Astrocyte of the hippocampus (primary cell): ENCODE data around the gene RAF1.
"Not testable (repeated sequence)": the region's sequence is repeated elsewhere in the genome, so short reads cannot be mapped to it uniquely, and the experiment has no call there.

Source experiments
- DNase-seq: peaks from one replicate; pipeline ENCODE4 v3.0.0; 2011; ENCODE audit warnings: low read depth, low spot score

Gene RAF1

GRCh38 chr3:12677616-12678015 is 13.7 kb upstream of the RAF1 start:
- DNase-seq = no peak

DNA sequence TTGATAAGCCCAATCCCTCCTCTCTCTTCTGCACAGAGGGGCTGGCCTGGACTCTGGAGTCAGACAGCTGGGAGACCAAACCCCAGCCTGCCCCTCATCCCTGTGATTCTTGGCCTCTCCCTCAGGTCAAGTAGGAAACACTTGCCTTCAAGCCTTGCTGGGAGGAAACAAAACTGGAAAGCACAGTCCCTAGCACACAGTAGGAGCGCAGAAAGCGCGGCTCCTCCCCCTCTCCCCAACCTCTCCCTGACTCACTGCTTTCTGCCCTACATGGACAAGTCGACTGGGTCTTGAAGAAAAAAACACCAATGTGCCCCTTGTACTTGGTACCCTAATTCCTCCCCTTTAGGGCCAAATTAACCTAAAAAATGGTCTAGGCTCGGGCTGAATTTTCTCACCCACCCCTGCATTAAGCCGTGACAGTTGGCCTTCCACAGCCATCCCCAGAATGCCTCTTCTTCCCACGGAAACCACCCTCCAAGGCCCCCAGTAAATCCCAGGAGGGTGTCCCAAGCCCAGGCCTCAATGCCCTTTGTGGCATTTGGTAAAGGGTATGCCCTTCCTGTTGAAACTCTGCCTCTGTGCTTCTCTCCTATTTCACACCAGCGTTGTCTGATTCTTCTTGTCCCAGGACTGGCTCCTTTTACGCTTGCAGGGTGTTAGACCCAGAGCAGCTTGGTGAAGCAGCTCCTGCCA is 11.3 kb upstream of the RAF1 start:
- DNase-seq = no peak

DNA sequence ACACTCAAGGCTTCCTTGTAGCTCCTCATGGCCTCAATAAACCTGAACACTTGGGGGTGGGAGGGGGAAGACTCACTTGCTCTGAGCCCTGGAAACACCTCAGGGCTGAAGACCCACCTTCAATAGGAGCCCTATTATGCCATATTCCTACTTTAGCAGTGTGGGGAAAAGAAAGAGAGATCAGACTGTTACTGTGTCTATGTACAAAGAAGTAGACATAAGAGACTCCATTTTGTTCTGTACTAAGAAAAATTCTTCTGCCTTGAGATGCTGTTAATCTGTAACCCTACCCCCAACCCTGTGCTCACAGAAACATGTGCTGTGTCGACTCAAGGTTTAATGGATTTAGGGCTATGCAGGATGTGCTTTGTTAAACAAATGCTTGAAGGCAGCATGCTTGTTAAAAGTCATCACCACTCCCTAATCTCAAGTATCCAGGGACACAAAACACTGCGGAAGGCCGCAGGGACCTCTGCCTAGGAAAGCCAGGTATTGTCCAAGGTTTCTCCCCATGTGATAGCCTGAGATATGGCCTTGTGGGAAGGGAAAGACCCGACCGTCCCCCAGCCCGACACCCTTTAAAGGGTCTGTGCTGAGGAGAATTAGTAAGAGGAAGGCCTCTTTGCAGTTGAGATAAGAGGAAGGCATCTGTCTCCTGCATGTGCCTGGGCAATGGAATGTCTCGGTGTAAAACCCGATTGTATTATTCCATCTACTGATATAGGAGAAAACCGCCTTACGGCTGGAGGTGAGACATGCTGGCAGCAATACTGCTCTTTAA is 10.2 kb upstream of the RAF1 start:
- DNase-seq = not testable (repeated sequence)

- DNase-seq = no peak
Observed at GRCh38 chr3:12671120-12671450, 7.2 kb upstream of the RAF1 start.

- no peak for DNase-seq
Observed at GRCh38 chr3:12670365-12671119, 6.6 kb upstream of the RAF1 start.

GRCh38 chr3:12663401-12663935 is 449 bp downstream of the RAF1 start:
- DNase-seq = peak; percentile 57

- peak; percentile 70 for DNase-seq
Observed at GRCh38 chr3:12662593-12663400, 1.1 kb downstream of the RAF1 start.

GRCh38 chr3:12661926-12662592 is 1.9 kb downstream of the RAF1 start:
- no peak for DNase-seq

- DNase-seq = not testable (repeated sequence)
Observed at GRCh38 chr3:12661375-12661774, 2.5 kb downstream of the RAF1 start.

- no peak for DNase-seq
Observed at GRCh38 chr3:12660196-12660595, 3.7 kb downstream of the RAF1 start.

DNA sequence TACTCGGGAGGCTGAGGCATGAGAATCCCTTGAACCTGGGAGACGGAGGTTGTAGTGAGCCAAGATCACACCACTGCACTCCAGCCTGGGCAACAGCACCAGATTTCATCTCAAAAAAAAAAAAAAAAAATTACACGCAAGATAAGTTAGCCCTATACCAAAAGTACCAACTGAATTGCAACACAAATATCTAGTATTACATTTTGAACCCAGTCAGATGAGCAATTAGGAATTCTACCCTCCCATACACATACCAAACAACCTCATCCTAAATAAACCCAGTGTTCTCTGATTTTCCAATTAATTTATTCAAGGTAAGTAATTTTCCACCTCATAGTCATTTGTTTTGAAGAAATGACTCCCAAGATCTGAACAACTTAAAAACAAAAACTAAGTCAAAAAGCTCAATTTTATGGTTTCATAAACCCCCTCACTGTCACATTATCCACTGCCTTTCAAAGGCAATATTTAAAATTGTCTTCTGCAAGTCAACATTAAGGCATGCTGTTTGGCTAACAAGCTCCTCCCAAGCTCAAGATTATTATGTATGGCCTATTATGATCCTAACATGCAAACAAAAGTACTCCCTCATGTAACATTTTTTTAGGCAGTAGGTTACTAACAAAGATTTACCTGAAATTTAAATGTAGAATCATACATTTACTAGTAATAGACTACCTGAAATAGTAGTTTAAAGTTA is 4.5 kb downstream of the RAF1 start:
- DNase-seq = no peak

DNA sequence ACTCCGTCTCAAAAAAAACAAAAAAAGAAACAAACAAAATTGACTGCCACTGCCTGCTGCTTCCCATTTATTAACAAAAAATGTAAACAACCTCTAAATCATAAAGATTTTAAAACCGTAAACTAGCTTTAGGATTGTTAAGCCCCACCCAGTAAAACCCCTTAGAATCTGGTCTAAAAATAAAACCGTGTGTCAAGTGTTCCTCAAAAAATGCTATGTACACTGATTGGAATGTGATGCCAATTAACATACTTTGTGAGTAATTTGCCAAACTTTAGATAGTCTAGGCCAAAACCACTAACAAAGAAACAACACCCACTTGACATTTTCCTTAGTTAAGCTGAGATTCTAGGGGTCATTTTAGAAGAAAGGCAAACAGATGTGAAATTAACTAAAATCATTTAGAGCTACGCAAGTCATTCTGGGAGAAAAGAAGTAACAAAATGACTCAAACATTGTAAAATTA is 5.3 kb downstream of the RAF1 start:
- DNase-seq = peak; percentile 91

DNA sequence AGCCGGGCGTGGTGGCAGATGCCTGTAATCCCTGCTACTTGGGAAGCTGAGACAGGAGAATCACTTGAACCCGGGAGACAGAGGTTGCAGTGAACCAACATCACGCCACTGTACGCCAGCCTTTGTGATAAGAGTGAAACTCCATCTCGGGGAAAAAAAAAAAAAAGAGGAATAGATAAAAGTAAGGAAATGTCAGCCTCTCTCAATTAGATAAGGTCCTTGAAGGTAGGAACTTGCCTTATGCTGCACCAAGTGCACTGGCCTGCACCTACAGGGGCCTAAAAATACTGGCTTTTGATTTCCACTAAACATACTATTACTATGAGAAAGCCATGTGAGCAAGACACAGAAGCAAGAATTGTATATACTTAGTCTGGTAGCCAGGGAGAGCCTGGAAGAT is 7.1 kb downstream of the RAF1 start:
- DNase-seq = no peak

DNA sequence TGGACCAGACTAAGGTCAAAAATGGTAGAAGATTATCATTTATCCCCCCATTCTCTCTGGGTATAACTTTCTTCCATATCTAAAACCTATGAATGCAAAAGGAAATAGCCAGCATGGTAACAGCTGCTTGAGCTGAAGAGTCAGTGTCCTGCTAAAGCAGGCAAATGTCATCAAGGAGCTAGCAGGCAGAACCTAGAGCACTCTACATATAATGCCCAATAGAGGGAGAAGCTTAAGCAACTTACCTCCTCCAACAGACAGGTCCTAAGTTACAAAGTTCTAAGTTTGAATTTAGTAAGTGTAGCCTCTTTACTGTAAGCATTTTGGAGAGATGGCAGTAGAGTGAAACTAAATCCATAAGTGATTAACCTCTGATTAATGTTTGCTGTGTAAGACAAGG is 7.7 kb downstream of the RAF1 start:
- DNase-seq = no peak

- DNase-seq = no peak
Observed at GRCh38 chr3:12655701-12656100, 8.2 kb downstream of the RAF1 start.

DNA sequence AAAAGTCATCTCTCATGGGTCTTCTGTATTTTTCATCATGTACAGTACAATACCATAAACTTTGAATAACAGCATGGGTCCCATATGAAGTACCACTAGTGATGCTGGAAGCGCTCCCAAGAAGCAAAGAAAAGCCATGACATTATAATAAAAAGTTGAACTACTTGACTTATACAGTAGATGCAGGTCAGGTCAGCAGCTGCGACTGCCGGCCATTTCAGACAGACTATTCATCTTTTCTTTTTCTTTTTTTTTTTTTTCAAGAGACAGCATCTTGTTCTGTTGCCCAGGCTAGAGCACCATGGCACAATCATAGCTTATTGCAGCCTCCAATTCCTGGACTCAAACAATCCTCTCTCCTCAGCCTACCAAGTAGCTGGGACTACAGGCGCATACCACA is 10.2 kb downstream of the RAF1 start:
- no peak for DNase-seq

DNA sequence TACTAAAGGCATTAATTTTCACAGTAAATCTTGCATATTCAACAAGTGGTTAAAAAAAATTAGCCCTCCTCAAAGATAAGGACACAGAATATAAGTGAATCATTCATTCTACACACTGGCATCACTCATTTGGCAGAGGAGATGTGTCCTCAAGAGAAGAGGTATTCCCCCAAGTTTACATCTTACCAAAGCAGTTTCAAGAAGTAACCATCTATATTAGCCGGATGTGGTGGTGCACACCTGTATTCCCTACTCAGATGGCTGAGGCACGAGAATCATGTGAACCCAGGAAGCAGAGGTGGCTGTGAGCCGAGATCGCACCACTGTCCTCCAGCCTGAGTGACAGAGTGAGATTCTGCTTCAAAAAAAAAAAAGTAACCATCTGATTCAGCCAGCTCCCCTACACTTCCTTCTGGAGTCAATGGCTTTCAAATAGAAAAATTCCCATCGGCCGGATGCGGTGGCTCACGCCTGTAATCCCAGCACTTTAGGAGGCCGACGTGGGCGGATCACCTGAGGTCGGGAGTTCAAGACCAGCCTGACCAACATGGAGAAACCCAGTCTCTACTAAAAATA is 15.4 kb downstream of the RAF1 start:
- no peak for DNase-seq

- peak; percentile 71 for DNase-seq
Observed at GRCh38 chr3:12644331-12644937, 19.5 kb downstream of the RAF1 start.

DNA sequence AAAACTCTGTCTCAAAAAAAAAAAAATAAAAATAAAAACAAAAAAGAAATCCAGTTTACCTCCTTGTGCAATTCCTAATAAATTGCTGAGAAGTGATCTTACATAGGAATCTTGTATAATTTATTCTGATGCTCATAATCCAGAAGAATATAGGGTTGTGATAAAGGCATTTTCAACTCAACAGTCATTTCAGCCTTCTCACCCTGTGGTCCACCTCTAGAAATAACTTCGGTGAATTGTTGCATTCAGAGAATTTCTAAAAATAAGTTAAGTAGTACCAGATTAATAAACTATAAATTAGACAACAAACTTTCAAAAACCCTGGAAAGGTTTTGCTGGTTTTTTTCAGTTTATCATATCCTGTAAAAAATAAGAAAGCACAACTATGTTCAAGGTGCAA is 20.2 kb downstream of the RAF1 start:
- DNase-seq = no peak

DNA sequence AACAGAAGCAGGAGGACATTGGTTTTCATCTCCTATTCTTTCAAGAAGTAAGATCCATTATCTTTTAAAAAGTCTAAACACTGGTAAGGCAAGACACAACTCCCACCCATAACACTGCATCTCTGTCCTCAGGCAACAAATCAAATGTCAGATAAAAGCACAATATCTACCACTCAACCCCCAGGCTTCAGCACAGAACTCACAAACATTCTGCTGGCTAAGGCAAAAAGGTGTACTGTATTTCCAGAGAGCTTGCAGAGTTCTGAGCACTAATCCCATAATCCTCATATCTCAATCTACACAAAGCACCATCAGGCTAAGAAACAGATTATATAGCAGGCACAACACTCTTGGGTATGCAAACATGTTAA is 20.9 kb downstream of the RAF1 start:
- DNase-seq = no peak
